ENCODE data around the gene TOPBP1.
"Not testable (repeated sequence)": the region's sequence is repeated elsewhere in the genome, so short reads cannot be mapped to it uniquely, and the experiment has no call there.

Gene TOPBP1

GRCh38 chr3:133695560-133696171, 33.9 kb upstream of the TOPBP1 start:
- no peaks in the 10 kb centered on the region for H3K4me1 ChIP-seq (ENCODE audit: control insufficient read depth, insufficient read depth, low read length, poor library complexity, severe bottlenecking)
- no peaks in the 10 kb centered on the region for H3K9me3 ChIP-seq (ENCODE audit: control insufficient read depth, low read length)
- H3K36me3 ChIP-seq (ENCODE audit: control insufficient read depth, insufficient read depth, low read length), result no peaks in the 10 kb centered on the region
- no peak overlapping the region for H3K4me3 ChIP-seq (ENCODE audit: extremely low read depth, insufficient read depth, low read length, poor library complexity, severe bottlenecking)
- 86% methylated on average over 2 of the region's 3 CpGs; no CpG with 5 or more reads in 1 of the 2 experiments for WGBS, 2 experiments (ENCODE audit: insufficient coverage in 2 of 2)
- no peak overlapping the region for H3K27ac ChIP-seq (ENCODE audit: low read depth, low read length, severe bottlenecking)

- Histone ChIP-seq H3K36me3 (ENCODE audit: control insufficient read depth, insufficient read depth, low read length) (no peaks in the 10 kb centered on the region), H3K4me1 (ENCODE audit: control insufficient read depth, insufficient read depth, low read length, poor library complexity, severe bottlenecking) (no peaks in the 10 kb centered on the region), H3K4me3 (ENCODE audit: extremely low read depth, insufficient read depth, low read length, poor library complexity, severe bottlenecking) (no peak overlapping the region), H3K9me3 (ENCODE audit: control insufficient read depth, low read length) (no peaks in the 10 kb centered on the region), H3K27ac (ENCODE audit: low read depth, low read length, severe bottlenecking) (no peak overlapping the region)
- WGBS, 2 experiments (ENCODE audit: insufficient coverage in 2 of 2), result 93 to 94% methylated on average over 7 of the region's 9 CpGs
Observed at GRCh38 chr3:133694288-133695268, 32.8 kb upstream of the TOPBP1 start.

GRCh38 chr3:133693821-133694220, 32.1 kb upstream of the TOPBP1 start:
- Histone ChIP-seq H3K4me3 (ENCODE audit: extremely low read depth, insufficient read depth, low read length, poor library complexity, severe bottlenecking) (no peak overlapping the region), H3K9me3 (ENCODE audit: control insufficient read depth, low read length) (no peaks in the 10 kb centered on the region), H3K27ac (ENCODE audit: low read depth, low read length, severe bottlenecking) (no peak overlapping the region), H3K36me3 (ENCODE audit: control insufficient read depth, insufficient read depth, low read length) (no peaks in the 10 kb centered on the region), H3K4me1 (ENCODE audit: control insufficient read depth, insufficient read depth, low read length, poor library complexity, severe bottlenecking) (no peaks in the 10 kb centered on the region)
- 84 to 87% methylated on average over 7 to 8 of the region's 8 CpGs for WGBS, 2 experiments (ENCODE audit: insufficient coverage in 2 of 2)

- Histone ChIP-seq H3K4me3 (ENCODE audit: extremely low read depth, insufficient read depth, low read length, poor library complexity, severe bottlenecking) (no peak overlapping the region), H3K9me3 (ENCODE audit: control insufficient read depth, low read length) (no peaks in the 10 kb centered on the region), H3K36me3 (ENCODE audit: control insufficient read depth, insufficient read depth, low read length) (no peaks in the 10 kb centered on the region), H3K27ac (ENCODE audit: low read depth, low read length, severe bottlenecking) (no peak overlapping the region), H3K4me1 (ENCODE audit: control insufficient read depth, insufficient read depth, low read length, poor library complexity, severe bottlenecking) (no peaks in the 10 kb centered on the region)
- 50 to 84% methylated on average over 1 to 3 of the region's 4 CpGs for WGBS, 2 experiments (ENCODE audit: insufficient coverage in 2 of 2)
Observed at GRCh38 chr3:133692759-133693158, 31.0 kb upstream of the TOPBP1 start.

- WGBS, 2 experiments (ENCODE audit: insufficient coverage in 2 of 2), result 60 to 65% methylated on average over 4 of the region's 6 CpGs
- Histone ChIP-seq H3K9me3 (ENCODE audit: control insufficient read depth, low read length) (no peaks in the 10 kb centered on the region), H3K27ac (ENCODE audit: low read depth, low read length, severe bottlenecking) (no peak overlapping the region), H3K36me3 (ENCODE audit: control insufficient read depth, insufficient read depth, low read length) (no peaks in the 10 kb centered on the region), H3K4me3 (ENCODE audit: extremely low read depth, insufficient read depth, low read length, poor library complexity, severe bottlenecking) (no peak overlapping the region), H3K4me1 (ENCODE audit: control insufficient read depth, insufficient read depth, low read length, poor library complexity, severe bottlenecking) (no peaks in the 10 kb centered on the region)
Observed at GRCh38 chr3:133691273-133692107, 29.7 kb upstream of the TOPBP1 start.

GRCh38 chr3:133677993-133678392, 16.3 kb upstream of the TOPBP1 start:
- not testable (repeated sequence) for H3K4me1 ChIP-seq (ENCODE audit: control insufficient read depth, insufficient read depth, low read length, poor library complexity, severe bottlenecking); H3K9me3 ChIP-seq (ENCODE audit: control insufficient read depth, low read length); H3K36me3 ChIP-seq (ENCODE audit: control insufficient read depth, insufficient read depth, low read length); H3K4me3 ChIP-seq (ENCODE audit: extremely low read depth, insufficient read depth, low read length, poor library complexity, severe bottlenecking); H3K27ac ChIP-seq (ENCODE audit: low read depth, low read length, severe bottlenecking)
- WGBS, 2 experiments (ENCODE audit: insufficient coverage in 2 of 2), result no CpG with 5 or more reads among the region's 2 CpGs

- H3K36me3 ChIP-seq (ENCODE audit: control insufficient read depth, insufficient read depth, low read length), result no peaks in the 10 kb centered on the region
Observed at GRCh38 chr3:133676336-133677118, 14.8 kb upstream of the TOPBP1 start.

GRCh38 chr3:133675631-133676335, 14.0 kb upstream of the TOPBP1 start:
- WGBS, 2 experiments (ENCODE audit: insufficient coverage in 2 of 2), result 58 to 86% methylated on average over 3 of the region's 6 CpGs
- H3K27ac ChIP-seq (ENCODE audit: low read depth, low read length, severe bottlenecking), result no peak overlapping the region
- no peak overlapping the region for H3K4me3 ChIP-seq (ENCODE audit: extremely low read depth, insufficient read depth, low read length, poor library complexity, severe bottlenecking)
- no peaks in the 10 kb centered on the region for H3K9me3 ChIP-seq (ENCODE audit: control insufficient read depth, low read length)
- H3K36me3 ChIP-seq (ENCODE audit: control insufficient read depth, insufficient read depth, low read length), result no peaks in the 10 kb centered on the region
- H3K4me1 ChIP-seq (ENCODE audit: control insufficient read depth, insufficient read depth, low read length, poor library complexity, severe bottlenecking), result peaks cover 4% of the 10 kb centered on the region

More at GRCh38 chr3:133676336-133677118, 14.8 kb upstream of the TOPBP1 start:
- Histone ChIP-seq H3K9me3 (ENCODE audit: control insufficient read depth, low read length) (no peaks in the 10 kb centered on the region), H3K4me3 (ENCODE audit: extremely low read depth, insufficient read depth, low read length, poor library complexity, severe bottlenecking) (no peak overlapping the region), H3K4me1 (ENCODE audit: control insufficient read depth, insufficient read depth, low read length, poor library complexity, severe bottlenecking) (peaks cover 4% of the 10 kb centered on the region), H3K27ac (ENCODE audit: low read depth, low read length, severe bottlenecking) (no peak overlapping the region)
- WGBS, 2 experiments (ENCODE audit: insufficient coverage in 2 of 2), result 55 to 67% methylated on average over 9 to 10 of the region's 11 CpGs

GRCh38 chr3:133674290-133674919, 12.7 kb upstream of the TOPBP1 start:
- Histone ChIP-seq H3K4me3 (ENCODE audit: extremely low read depth, insufficient read depth, low read length, poor library complexity, severe bottlenecking) (peak overlapping the region; percentile 20), H3K4me1 (ENCODE audit: control insufficient read depth, insufficient read depth, low read length, poor library complexity, severe bottlenecking) (peaks cover 4% of the 10 kb centered on the region), H3K27ac (ENCODE audit: low read depth, low read length, severe bottlenecking) (no peak overlapping the region), H3K9me3 (ENCODE audit: control insufficient read depth, low read length) (no peaks in the 10 kb centered on the region), H3K36me3 (ENCODE audit: control insufficient read depth, insufficient read depth, low read length) (no peaks in the 10 kb centered on the region)
- 10 to 12% methylated on average over 43 to 44 of the region's 47 CpGs for WGBS, 2 experiments (ENCODE audit: insufficient coverage in 2 of 2)
